ENCODE data around the gene FKBP15.

The FKBP15 gene

DNA sequence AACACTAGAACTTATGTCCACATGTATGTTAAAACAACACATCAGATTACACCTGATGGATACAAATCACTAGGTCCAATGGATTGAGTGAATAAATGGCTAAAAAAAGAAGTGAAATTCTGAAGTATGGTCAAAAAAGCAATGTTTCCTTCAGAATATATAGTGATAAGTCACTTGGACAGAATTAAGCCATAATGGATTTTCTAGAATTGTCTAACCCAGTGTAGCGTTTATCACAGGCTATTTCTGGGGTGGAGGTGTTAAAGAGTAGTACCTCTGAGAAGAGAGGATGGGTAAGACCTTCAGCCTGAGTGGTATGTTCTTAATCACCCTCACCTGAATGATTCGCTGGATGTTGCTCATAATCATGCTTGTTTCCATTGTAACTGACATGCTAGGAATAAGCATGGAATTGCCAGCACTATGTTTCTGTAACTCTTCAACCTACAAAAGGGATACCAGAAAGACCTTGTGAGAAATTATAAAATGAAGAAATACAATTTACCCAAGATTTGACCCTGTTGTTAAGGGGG lies 37.1 kb downstream of the FKBP15 start:
- DNase-seq (ENCODE audit: low spot score), result no peak

DNA sequence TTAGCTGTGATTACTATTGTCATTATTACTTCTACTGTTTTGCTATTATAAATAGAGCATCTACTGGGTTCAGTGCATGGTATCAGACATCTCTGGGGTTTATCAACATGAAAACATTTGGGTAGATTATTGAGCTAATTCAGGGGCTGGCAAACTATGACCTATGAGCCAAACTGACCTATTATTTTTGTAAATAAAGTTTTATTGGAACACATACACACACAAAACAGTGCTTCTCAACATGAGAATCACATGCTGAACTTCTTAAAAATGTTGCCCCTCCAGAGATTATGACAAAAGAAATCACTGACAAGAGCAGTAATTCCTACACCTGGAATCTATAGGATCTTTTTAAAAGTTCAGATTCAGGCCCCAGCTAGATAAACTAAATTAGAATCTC lies 39.9 kb downstream of the FKBP15 start:
- no peak for DNase-seq (ENCODE audit: low spot score)

- no peak for DNase-seq (ENCODE audit: low spot score)
Observed at GRCh38 chr9:113179839-113180238, 41.2 kb downstream of the FKBP15 start.

GRCh38 chr9:113178087-113178486 lies 43.0 kb downstream of the FKBP15 start:
- DNase-seq (ENCODE audit: low spot score), result no peak

DNA sequence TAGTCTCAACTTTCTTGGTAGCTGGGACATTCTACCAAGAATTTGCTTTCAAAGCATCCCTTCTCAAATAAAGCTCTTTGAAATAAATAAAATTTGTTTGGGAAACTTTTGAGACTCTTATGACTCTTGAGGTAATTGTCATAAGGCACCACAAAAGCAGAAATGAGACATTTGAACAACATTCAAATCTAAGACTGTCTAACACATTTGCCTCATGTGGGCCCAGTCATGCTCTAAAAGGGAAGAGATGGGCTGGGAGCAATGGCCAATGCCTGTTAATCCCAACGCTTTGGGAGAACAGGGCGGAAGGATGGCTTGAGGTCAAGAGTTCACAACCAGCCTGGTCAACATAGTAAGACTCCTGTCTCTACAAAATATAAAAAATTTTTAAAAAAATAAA lies 43.8 kb downstream of the FKBP15 start:
- DNase-seq (ENCODE audit: low spot score), result no peak

DNA sequence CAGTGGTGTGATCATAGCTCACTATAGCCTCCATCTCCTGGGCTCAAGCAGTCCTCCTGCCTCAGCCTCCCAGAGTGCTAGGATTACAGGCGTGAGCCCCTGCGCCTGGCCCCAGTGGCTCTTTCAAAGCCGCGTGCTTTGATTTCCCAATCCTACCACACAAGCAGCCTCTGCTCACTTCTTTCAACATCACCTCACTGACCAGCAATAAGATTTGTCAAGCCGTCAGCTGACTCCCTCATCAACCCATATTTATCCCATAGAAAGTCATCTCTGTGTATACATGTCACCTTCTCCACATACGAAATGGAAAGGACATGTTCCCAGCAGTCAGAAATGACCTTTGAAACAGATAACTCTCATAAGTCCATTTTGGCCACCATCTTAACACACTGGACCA lies 44.3 kb downstream of the FKBP15 start:
- no peak for DNase-seq (ENCODE audit: low spot score)

DNA sequence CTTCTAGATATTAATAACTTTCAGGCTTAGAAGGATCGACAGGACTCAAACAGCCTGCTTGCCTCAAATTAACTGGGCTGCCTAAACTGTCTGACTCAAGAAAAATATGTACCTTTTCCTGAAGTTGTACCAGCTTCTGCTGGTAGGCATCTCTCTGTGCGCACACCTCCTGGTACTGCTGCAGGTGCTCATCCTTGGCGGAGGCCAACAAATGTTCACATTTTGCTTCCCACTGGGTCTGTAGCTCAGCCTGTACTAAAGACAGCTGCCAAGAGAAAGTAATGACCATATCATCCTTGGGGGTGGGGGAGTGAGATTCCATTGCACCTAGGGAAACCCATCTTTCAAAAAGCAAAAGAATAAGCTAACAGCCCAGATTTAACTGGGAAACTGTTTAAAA lies 47.7 kb downstream of the FKBP15 start:
- DNase-seq (ENCODE audit: low spot score), result no peak

- DNase-seq (ENCODE audit: low spot score), result no peak
Observed at GRCh38 chr9:113168809-113169208, 52.3 kb downstream of the FKBP15 start.

GRCh38 chr9:113166039-113166438 lies 55.0 kb downstream of the FKBP15 start:
- DNase-seq (ENCODE audit: low spot score), result no peak

- no peak for DNase-seq (ENCODE audit: low spot score)
Observed at GRCh38 chr9:113164536-113165300, 56.4 kb downstream of the FKBP15 start.

DNA sequence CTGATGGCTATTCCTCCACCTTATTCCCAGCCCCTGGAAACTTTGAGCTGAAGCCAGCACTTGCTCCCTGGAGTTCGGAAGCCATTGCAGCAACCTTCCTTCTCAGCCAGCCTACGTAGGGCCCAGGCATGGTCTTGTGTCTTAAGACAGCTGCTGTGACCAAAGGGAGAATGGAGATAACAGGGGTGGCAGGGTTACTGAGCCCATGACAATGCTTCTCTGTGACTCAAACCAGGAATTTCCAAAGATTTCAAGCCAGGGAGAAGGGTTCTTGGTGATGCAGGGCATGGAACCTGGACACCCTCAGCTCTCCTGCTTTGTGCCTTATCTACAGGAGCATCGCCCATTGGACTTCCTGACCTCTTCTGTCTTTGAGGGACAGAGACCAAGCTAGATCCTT lies 58.1 kb downstream of the FKBP15 start:
- no peak for DNase-seq (ENCODE audit: low spot score)

GRCh38 chr9:113160571-113160970 lies 60.5 kb downstream of the FKBP15 start:
- DNase-seq (ENCODE audit: low spot score), result no peak

GRCh38 chr9:113158446-113158845 lies 62.6 kb downstream of the FKBP15 start:
- no peak for DNase-seq (ENCODE audit: low spot score)

DNA sequence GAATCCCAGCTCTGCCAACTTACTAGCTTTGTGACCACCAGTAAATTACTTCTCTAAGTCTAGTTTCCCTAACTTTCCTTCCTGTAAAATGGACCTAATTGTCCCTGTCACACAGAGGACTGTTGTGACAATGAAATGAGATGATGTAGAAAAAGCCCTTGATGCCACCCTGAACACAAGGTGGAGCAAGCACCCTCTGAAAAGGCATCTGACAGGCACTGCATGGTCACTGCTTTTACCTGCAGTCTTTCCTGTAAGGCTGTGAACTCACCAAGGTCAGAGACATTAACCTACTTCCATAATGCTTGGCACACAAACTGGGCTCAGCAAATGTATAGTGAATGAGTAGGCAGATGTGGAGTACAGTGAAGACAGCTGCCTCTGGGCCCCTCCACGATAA lies 64.2 kb downstream of the FKBP15 start:
- no peak for DNase-seq (ENCODE audit: low spot score)

- no peak for DNase-seq (ENCODE audit: low spot score)
Observed at GRCh38 chr9:113155911-113156588, 65.0 kb downstream of the FKBP15 start.

DNA sequence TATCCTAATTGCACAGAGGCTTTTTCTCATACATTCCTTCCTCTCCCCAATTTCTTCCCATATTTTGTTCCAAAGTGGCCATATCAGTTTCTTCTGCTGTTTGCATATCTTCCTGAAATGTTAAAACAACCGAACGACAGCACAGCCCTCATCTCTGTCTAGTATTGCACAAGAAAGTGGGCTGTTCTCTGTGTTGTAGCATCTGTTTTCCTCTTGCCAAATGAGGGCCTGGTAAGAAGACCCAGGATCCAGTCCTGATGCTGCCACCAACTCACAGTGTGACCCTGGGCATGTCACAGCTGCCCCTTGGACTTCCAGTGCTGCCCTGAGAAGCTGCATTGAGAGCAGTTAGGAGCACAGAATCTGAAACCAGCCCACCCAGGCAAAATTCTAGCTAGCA lies 66.1 kb downstream of the FKBP15 start:
- no peak for DNase-seq (ENCODE audit: low spot score)

DNA sequence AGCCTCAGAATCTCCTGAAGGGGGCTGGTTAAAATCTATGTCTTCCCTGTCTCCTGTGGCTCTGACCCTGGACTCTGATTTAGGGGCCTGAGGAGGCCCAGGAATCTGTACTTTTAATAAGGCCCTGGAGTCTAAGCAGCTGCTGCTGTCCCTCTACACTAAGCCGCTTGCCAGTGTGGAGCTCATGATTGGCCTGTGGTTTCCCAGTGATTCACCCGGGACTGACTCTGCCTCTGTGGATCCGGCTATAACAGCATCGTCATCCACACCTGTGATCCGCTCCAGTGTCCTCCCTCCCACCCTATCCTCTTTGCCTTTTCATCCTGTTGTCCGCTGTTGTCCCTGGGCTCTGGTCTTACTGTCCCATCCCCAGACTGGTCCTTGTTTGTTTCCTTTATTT lies 66.6 kb downstream of the FKBP15 start:
- DNase-seq (ENCODE audit: low spot score), result no peak

DNA sequence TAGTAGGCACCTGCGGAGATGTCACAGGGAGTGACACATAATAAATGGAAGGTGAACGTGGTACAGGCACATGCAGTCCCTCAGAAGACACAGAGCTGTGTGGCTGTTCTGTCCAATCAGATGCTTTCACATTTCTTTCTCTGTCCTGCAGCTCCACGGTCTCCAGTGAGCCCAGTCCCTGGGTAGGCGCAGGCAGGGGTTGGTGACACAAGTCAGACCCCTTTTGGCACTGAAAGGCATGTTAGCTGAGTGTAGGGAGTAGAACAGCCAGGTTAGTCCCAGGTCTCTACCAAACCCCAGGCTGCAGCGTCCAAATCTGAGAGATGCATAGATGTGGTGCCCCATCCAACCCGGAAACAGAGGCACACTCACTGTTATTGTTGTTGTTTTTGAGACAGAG lies 67.5 kb downstream of the FKBP15 start:
- DNase-seq (ENCODE audit: low spot score), result no peak

DNA sequence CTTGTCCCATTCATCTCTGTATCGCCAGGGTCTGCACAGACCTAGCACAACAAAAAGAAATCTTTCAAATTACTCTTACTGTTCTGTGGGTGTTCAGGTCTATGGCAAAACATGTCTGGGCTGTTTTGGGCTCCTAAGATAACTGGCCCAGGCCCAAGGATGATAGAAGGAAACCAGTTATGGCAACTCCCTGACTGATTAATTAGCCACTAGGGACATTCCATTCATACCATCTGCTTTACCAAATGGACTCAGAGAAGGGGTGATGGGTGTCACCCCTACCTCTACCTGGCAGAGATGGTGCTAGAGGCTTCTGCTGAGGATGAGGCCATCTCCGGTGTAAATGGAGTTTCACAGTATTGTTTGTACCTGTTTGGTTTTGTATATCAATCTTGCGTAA lies 68.4 kb downstream of the FKBP15 start:
- DNase-seq (ENCODE audit: low spot score), result no peak

- DNase-seq (ENCODE audit: low spot score), result no peak
Observed at GRCh38 chr9:113151696-113152630, 69.1 kb downstream of the FKBP15 start.

DNA sequence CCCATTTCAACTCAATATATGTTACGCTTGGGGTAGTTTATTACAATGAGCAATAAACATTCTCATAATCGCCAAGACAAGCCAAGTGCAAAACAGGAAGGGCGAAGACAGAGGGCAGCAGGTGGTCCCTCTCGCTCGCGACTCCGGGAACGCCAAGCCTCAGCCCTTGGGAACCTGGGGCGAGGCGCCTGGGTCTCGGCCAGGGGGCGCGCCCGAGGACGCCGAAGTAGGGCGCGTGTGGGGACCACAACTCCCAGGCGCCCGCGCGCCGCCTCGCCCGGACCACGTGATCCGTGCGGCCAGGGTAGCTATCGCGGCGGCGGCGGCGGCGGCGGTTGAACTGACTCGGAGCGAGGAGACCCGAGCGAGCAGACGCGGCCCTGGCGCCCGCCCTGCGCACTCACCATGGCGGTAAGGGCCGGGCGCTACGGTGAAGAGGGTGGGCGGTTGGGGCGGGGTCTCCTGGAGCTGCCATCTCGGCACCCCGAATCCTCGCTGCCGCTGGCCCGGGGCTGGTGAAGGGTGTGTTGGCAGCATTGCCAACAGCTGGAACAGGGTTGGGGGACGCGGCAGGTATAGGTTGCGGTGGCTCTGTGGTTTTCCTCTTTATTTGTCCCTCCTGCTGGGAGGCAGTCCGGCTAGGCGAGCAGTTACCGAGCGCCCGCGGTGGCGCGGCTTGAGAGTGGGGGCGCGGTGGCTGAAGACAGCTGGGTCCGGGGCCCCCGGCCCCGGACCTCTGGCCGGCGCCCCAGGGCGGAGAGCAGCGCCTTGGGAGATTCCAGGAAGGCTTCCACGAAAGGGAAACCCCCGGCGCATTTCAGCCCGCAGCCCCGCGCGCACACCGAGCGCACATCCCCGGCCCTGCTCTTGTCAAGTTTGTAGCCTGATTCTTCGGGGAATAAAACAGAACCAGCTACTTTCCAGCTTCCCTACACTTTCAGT lies 70.1 kb downstream of the FKBP15 start, which contains the start of gene SLC31A2:
SLC31A2 (plus strand) TSS at position 338 of the 942 bp plus-strand sequence; CDS start at position 406, 68 bp downstream.
- peak; percentile 63 for DNase-seq (ENCODE audit: low spot score)

Measured in COLO829 (cell line).